ENCODE results near the gene CASKIN1.

Gene CASKIN1

DNA sequence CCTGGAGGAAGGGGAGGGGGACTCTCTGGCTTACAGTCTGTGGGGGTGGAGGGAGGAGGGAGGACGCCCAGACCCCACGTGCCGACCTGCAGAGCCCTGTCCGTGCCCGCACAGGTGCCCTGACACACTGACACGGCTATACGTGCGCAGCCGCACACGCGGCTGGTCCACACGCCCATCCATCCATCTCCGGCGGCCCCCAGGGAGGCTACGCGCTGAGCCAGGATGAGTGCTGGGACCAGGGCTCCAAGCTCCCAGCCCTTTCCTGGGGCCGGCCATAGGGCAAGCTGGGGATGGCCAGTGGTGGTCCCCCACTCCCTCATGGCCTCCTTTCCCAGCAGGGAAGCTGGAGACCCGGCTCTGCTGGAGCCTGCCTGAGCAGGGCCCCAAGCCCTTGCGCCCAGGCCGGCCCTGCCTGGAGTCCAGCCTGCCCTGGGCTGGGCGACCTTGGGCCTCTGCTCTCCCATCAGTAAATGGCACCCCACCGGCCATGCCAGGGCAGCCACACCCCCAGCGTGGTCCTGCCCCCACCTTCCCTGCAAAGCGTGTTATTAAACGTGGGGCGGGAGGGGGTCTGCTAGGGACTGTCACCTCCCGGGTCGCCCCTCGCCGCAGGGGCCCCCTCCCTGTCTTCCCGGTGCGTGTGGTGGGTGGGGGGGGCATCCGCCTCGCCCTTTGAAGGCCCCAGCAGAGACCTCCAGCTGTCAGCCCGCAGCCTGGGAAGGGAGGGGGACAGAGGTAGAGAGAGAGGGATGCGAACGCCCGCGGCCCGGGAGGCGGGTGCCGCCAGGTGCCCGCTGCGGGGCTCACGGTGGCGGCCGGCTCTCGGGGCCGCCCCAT is 863 bp downstream of the CASKIN1 start:
- Mint-ChIP-seq H3K9me3 (no peaks in the 10 kb centered on the region), H3K4me1 (peaks cover 4% of the 10 kb centered on the region), H3K27me3 (peaks cover 80% of the 10 kb centered on the region), H3K27ac (no peak overlapping the region), H3K4me3 (no peak overlapping the region), H3K36me3 (no peaks in the 10 kb centered on the region)
- no peak for DNase-seq
- CTCF ChIA-PET, result interaction anchor here (0.5 to 2.1 kb wide), 11 partner anchors 8 to 306 kb away, joined by 3 to 16 read pairs (median 4); partner anchors contain the start of genes ECI1 and PGP

DNA sequence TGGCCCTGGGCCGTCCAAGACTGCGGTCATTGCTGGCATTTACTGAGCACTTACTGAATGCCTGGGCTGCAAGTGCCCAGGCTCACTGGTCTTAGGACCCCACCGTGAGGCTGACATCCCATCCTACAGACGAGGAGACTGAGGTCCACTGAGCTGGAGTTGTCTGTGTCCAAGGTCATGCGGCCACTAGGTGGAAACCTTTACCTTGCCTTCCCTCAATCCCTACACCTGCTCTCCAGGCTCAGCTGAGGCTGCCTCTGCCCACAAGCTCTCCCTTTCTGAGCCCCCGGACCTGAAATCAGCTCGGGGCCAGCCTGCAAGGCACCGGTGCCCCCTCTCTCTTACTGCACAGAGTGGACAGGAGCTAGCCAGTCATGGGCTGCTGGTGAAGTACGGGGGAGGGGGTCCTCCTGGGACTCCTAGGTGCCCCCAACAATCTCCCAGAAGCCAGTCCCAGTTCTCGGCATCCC is 1.5 kb downstream of the CASKIN1 start:
- no peaks in the 10 kb centered on the region for H3K9me3 Mint-ChIP-seq
- CTCF ChIA-PET, result interaction anchor here (0.5 to 2.1 kb wide), 12 partner anchors 9 to 307 kb away, joined by 3 to 16 read pairs (median 4); partner anchors contain the start of genes ECI1 and PGP
- H3K4me3 Mint-ChIP-seq, result peak overlapping the region; percentile 41
- H3K4me1 Mint-ChIP-seq, result peaks cover 4% of the 10 kb centered on the region
- H3K36me3 Mint-ChIP-seq, result no peaks in the 10 kb centered on the region
- peak; percentile 72 for DNase-seq
- no peak overlapping the region for H3K27ac Mint-ChIP-seq
- peaks cover 73% of the 10 kb centered on the region for H3K27me3 Mint-ChIP-seq

DNA sequence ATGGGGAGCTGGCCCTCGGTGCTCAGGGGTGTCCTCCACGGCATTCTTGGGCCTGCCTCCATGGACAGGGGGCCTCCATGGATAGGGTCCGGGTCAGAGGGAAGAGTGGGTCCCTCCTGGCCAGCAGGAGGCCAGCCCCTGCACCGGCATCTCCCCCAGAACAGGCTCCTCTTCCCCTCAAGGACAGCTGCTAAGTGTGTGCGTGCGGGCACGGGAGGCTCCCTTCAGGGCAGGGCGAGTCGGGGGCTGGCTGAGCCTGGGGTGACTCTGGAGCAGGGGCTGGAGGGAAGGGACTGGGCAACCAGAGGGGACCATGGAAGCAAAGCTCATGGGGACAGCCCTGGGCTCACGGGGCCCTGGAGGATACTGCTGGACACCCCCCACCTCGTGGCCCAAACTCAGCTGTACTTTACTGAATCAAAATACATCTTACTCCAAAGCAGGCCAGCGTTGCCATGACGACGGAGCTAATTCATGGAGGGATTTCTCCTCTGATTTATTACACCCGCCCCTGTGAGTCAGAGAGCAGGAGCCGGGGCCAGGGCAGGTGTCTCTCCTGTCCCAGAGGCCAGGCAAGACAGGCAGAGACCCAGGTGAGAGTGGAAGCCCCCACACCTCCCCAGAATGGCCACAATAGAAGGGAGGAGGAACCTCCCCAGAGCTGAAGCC is 2.1 kb downstream of the CASKIN1 start:
- Mint-ChIP-seq H3K4me3 (no peak overlapping the region), H3K4me1 (peaks cover 4% of the 10 kb centered on the region), H3K9me3 (no peaks in the 10 kb centered on the region), H3K36me3 (no peaks in the 10 kb centered on the region), H3K27me3 (peaks cover 67% of the 10 kb centered on the region), H3K27ac (no peak overlapping the region)
- CTCF ChIA-PET, result interaction anchor here (0.8 to 2.1 kb wide), 10 partner anchors 9 to 307 kb away, joined by 3 to 16 read pairs (median 4); partner anchors contain the start of genes ECI1 and PGP
- peak; percentile 50 for DNase-seq

DNA sequence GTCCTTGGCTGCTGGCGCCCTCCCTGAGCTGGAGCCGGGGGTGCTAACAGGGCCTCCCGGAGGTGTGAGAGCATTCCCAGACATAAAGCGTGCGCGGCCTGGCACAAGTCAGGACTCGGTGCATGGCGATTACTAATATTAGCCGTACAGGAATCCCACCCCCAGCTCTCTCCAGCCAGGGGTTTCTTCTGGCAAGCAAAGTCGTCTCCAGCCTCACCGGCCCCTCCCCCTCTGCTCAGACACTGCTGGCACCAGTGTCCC is 5.0 kb downstream of the CASKIN1 start:
- H3K36me3 Mint-ChIP-seq, result no peaks in the 10 kb centered on the region
- H3K4me1 Mint-ChIP-seq, result peaks cover 4% of the 10 kb centered on the region
- H3K9me3 Mint-ChIP-seq, result no peaks in the 10 kb centered on the region
- no peak for DNase-seq
- H3K27ac Mint-ChIP-seq, result no peak overlapping the region
- H3K4me3 Mint-ChIP-seq, result no peak overlapping the region
- CTCF ChIA-PET, result no interaction called here
- peaks cover 41% of the 10 kb centered on the region for H3K27me3 Mint-ChIP-seq

DNA sequence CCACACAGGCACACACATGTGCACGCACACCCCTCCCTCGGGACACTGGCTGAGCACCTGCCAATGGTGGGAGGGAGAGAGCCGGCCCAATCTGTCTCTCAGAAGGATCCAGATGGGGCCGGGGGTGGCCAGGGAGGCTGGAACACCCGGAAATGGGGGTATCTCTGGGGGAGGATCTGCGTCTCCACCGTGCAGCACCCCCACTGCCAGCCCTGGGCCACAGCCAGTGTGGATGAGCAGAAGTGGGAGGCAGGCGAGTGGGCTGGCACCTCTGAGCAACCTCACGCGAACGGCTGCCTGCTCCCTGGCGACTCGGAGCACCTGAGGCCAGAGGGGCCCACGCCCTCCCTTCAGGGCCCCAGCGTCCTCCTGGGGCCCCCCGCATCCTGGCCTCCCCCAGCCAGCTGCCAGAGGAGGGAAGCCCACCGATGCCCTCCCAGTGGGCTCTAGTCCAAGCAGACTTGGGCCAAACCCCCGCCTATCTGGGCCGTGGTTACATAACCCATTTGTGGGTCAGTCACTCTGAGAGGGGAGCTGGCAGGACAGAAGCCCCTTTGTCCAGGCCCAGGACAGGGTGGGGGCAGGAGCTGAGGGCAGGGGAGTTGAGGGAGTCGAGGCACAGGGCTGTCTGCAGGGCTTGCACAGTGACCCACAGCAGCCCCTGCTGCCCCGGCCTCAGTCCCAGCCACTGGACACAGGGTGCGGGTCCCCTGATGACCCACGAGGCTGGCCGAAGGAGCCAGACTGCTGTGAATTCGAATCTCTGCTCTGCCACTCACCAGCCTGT is 5.6 kb downstream of the CASKIN1 start:
- Mint-ChIP-seq H3K9me3 (no peaks in the 10 kb centered on the region), H3K27me3 (peaks cover 36% of the 10 kb centered on the region), H3K4me3 (no peak overlapping the region), H3K36me3 (no peaks in the 10 kb centered on the region), H3K27ac (no peak overlapping the region), H3K4me1 (peaks cover 4% of the 10 kb centered on the region)
- DNase-seq, result no peak
- CTCF ChIA-PET, result no interaction called here

DNA sequence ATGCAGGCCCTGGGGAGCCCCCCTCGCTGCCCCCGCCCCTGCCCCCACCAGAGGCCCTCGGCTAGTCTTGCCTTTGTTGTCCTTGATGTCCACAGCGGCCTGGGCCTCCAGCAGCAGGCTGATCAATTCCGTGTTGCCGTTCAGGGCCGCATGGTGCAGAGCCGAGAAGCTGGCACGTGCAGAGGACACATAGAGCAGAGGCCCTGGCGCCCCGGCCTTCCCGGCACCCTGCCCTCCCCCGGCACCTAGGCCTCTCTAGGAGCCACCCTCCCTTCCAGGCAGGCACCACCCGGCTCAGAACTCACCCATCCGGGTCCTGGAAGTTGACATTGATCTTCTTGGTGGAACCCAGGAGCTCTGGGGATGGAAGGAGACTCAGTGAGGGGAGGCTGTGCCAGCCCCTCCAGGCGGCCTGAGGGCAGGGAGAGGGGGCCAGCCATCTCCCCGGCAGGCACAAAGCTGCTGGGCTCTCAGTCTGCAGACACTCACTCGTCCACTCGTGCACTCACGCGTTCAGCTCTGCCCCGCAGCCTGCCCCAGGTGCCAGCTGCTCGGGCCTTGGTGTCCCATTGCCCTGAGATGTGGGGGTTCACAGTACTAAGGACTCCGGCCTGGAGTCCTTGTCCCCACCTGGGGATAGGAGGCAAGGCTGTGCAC is 6.3 kb downstream of the CASKIN1 start:
- H3K9me3 Mint-ChIP-seq, result no peaks in the 10 kb centered on the region
- DNase-seq, result no peak
- H3K27ac Mint-ChIP-seq, result no peak overlapping the region
- H3K27me3 Mint-ChIP-seq, result peaks cover 29% of the 10 kb centered on the region
- H3K4me1 Mint-ChIP-seq, result peaks cover 4% of the 10 kb centered on the region
- H3K4me3 Mint-ChIP-seq, result no peak overlapping the region
- no peaks in the 10 kb centered on the region for H3K36me3 Mint-ChIP-seq
- CTCF ChIA-PET, result no interaction called here

DNA sequence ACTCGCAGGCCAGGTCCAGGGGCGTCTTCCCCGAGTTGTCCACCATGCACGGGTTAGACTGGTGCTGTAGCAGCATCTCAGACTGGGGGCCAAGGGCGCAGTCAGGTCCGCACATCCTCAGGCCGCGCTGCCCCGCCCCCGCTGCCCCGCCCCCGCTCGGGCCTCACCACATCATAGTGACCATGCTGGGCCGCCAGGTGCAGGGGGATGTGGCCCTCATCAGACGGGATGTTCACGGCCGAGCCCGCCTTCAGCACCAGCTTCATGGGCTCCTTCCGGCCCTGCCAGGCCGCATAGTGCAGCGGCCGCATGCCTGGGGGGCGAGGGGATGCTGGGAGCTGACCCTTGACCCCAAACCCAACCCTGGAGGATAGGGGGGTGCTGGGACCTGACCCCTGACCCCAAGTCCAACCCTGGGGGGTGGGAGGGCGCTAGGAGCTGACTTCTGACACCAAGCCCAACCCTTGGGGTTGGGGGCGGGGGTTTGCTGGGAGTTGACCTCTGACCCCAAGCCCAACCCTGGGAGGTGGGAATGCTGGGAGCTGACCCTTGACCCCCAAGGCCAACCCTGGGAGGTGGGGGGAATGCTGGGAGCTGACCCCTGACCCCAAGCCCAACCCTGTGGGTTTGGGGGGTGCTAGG is 7.0 kb downstream of the CASKIN1 start:
- Mint-ChIP-seq H3K4me3 (no peak overlapping the region), H3K4me1 (no peaks in the 10 kb centered on the region), H3K36me3 (no peaks in the 10 kb centered on the region), H3K27ac (no peak overlapping the region), H3K9me3 (no peaks in the 10 kb centered on the region), H3K27me3 (peaks cover 21% of the 10 kb centered on the region)
- no peak for DNase-seq
- CTCF ChIA-PET, result no interaction called here

DNA sequence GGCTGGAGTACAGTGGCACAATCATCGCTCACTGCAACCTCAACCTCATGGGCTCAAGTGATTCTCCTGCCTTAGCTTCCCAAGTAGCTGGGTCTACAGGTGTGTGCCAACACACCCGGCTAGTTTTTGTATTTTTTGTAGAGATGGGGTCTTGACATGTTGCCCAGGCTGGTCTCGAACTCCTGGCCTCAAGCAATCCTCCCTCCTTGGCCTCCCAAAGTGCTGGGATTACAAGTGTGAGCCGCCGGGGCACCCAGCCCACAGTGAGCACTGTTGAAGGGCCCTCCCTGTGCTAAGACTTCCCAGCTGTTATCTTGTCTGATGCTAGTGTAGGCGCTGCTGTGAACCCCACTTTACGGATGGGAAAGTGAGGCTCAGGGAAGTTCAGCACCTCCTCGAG is 8.0 kb downstream of the CASKIN1 start:
- CTCF ChIA-PET, result interaction anchor here (1.1 kb wide), 1 partner anchor 41 kb away, joined by 4 read pairs; no protein-coding TSS in a partner anchor
- no peaks in the 10 kb centered on the region for H3K36me3 Mint-ChIP-seq
- H3K4me1 Mint-ChIP-seq, result no peaks in the 10 kb centered on the region
- H3K27ac Mint-ChIP-seq, result no peak overlapping the region
- peaks cover 11% of the 10 kb centered on the region for H3K27me3 Mint-ChIP-seq
- no peak overlapping the region for H3K4me3 Mint-ChIP-seq
- no peaks in the 10 kb centered on the region for H3K9me3 Mint-ChIP-seq
- DNase-seq, result no peak

DNA sequence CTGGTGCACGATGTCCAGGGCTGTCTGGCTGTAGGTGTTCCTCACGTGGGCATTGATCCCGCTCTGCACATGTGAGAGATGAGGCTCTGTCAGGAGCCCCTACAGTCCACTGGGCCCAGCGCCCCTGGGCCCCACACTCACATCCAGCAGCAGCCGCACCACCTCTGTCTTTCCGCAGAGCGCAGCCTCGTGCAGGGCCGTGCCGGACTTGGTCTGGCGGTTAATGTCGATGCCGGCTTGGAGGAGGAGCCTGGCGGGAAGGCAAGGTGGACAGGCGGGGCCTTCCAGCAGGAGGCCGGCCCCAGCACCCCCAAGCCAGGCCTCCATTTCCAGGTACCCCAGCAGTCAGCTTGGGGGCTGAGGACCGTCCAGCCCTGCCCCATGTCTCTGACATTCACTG is 9.2 kb downstream of the CASKIN1 start:
- CTCF ChIA-PET, result interaction anchor here (1.1 kb wide), 1 partner anchor 39 kb away, joined by 4 read pairs; no protein-coding TSS in a partner anchor
- no peak for DNase-seq
- Mint-ChIP-seq H3K9me3 (no peaks in the 10 kb centered on the region), H3K4me3 (no peak overlapping the region), H3K36me3 (no peaks in the 10 kb centered on the region), H3K4me1 (no peaks in the 10 kb centered on the region), H3K27me3 (peaks cover 3% of the 10 kb centered on the region), H3K27ac (no peak overlapping the region)

DNA sequence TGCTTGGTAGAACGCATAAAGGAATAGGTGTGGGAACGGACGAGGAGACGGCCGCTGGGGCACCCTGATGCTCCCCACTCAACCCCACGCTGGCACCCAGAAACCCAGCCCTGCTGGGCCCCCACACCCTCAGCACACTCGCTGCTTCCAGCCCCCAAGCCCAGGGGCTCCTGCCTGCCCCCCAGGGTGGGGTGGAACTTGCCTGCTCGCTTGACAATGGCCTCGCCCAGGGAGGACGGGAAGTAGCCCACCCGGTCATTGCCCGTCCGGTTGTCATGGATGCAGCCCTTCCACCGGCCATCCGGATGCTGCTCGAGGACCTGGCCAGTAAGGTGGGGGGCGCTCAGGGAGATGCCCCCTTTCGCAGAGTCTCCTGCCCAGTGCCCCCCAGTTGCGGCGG is 9.9 kb downstream of the CASKIN1 start:
- H3K27me3 Mint-ChIP-seq, result no peaks in the 10 kb centered on the region
- H3K4me3 Mint-ChIP-seq, result no peak overlapping the region
- H3K36me3 Mint-ChIP-seq, result no peaks in the 10 kb centered on the region
- H3K4me1 Mint-ChIP-seq, result no peaks in the 10 kb centered on the region
- H3K27ac Mint-ChIP-seq, result no peak overlapping the region
- CTCF ChIA-PET, result no interaction called here
- H3K9me3 Mint-ChIP-seq, result no peaks in the 10 kb centered on the region
- no peak for DNase-seq

DNA sequence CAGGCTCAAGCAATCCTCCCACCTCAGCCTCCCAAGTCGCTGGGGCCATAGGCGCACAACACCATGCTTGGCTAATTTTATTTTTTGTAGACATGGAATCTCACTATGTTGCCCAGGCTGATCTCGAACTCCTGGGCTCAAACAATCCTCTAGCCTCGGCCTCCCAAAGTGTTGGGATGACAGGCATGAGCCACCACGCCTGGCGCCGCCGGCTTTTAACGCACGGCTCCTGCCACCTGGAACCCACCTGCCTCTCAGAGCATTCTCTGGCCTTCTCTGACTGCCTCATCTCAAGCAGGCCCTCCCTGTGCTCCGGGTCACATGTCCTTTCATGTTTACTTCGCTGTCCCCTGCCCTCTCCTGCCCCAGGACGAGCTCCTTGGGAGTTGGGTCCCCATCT is 10.3 kb downstream of the CASKIN1 start:
- no peak for DNase-seq
- no peak overlapping the region for H3K4me3 Mint-ChIP-seq
- H3K36me3 Mint-ChIP-seq, result no peaks in the 10 kb centered on the region
- H3K27me3 Mint-ChIP-seq, result no peaks in the 10 kb centered on the region
- H3K27ac Mint-ChIP-seq, result no peak overlapping the region
- H3K9me3 Mint-ChIP-seq, result no peaks in the 10 kb centered on the region
- CTCF ChIA-PET, result interaction anchor here (0.9 kb wide), 1 partner anchor 9 kb away, joined by 4 read pairs; no protein-coding TSS in a partner anchor
- H3K4me1 Mint-ChIP-seq, result no peaks in the 10 kb centered on the region

DNA sequence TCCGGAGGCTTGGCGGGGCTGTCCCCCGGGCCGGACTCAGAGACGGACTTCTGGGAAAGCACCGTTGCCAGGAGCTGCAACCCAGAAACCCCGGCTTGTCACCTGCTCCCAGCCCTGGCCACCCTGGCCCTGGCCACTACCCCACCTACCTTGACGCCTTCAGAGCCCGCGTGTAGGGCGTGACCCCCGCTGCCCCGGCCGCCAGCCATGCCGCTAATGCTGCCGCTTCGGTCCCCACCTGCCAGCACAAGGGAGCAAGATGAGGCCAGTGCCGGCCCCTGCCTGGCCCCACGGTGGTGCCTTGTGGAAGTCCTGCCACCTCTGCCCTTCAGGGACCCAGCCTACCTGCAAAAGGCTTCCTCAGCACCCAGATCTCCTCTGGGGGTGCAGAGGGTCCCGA is 11.4 kb downstream of the CASKIN1 start:
- no peak for DNase-seq
- Mint-ChIP-seq H3K4me3 (no peak overlapping the region), H3K9me3 (no peaks in the 10 kb centered on the region), H3K27me3 (no peaks in the 10 kb centered on the region), H3K36me3 (no peaks in the 10 kb centered on the region), H3K4me1 (no peaks in the 10 kb centered on the region), H3K27ac (no peak overlapping the region)
- CTCF ChIA-PET, result no interaction called here

DNA sequence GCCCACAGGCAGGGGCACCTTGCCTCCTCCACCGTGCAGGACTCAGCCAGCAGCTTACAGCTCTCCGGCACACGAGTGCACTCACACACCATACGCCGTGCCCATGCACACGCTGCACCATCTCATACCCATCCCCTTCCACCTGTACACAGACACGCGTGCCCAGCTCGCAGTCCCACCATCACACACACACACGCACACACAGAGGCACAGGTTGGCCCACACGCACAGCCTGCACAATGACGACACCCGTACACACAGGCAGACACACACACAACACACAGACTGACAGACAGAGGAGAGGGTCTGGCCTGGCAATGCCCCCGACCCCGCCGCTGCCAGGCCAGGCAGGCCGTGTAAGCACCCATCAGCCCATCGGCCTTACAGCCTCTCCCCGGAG is 12.1 kb downstream of the CASKIN1 start:
- H3K9me3 Mint-ChIP-seq, result no peaks in the 10 kb centered on the region

More for the DNA sequence above, 12.1 kb downstream of the CASKIN1 start:
- no peaks in the 10 kb centered on the region for H3K27me3 Mint-ChIP-seq
- no peaks in the 10 kb centered on the region for H3K36me3 Mint-ChIP-seq
- DNase-seq, result no peak
- CTCF ChIA-PET, result no interaction called here
- no peaks in the 10 kb centered on the region for H3K4me1 Mint-ChIP-seq
- peak overlapping the region; percentile 47 for H3K27ac Mint-ChIP-seq
- no peak overlapping the region for H3K4me3 Mint-ChIP-seq
